ENCODE measurements around the gene INPP4B.

The INPP4B gene

DNA sequence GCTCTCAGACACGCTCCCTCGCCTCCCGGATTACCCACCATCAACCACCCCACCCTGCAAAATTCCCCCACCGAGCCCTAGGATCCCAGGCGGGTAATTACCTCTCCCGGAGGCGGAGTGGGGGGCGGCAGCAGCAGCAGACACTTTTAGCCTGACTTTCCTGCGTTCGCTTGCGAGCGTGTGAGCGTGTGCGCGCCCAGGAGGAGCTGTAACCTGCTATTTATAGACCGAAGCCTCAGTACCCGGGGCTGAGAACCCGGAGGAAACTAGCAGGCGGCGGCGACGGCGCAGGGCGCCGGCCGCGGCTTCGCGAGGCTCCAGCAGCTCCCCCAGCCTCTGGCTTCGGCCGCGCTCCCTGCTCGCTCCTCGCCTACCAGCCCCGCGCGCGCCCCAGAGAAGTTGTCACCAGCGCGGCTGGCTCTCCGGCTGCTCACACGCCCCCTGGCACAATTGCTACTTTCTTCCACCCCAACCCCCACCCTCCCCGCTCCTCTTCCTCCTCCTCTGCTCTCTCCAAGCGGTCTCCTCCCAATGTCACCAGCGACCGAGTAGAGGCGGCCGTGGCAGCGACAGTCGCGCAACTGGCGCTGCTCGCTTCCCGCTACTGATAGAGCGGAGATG lies at the start of gene INPP4B:
Gene INPP4B (minus strand): TSS at position 194 of the 621 bp plus-strand sequence.
- DNase-seq = peak; percentile 31

DNA sequence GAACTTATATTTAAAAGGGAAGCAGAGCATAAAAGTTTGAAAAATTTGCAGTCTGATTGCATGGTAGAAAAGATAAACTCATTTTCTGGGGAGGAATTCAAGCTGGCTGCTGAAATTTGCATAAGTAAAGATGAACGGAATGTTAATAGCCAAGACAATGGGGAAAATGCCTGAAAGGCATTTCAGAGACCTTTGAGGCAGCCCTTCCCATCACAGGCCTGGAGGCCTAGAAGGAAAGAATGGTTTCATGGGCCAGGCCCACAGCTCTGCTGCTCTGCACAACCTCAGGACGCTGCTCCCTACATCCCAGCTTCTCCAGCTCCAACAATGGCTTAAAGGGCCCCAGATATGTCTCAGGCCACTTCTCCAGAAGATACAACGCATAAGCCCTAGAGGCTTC lies 46.9 kb upstream of the INPP4B start:
- no peak for DNase-seq

DNA sequence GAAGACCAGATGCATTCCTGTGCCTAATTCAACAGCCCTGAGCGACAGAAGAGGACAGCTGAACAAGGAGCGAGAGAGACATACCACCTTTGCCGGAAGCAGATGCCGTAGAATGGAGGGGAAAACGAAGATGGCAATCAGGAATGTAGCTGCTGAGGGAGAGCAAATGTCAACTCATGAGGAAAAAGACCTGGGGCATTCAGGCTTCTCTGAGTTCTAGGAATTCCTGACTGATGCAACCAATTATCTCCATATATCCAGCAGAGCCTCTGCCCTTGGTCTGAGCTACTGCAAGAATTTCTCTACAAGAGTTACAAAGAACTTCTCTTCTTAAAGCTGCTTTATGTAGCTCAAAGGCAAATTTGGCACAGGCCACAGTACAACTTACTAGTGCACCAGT lies 40.5 kb upstream of the INPP4B start:
- no peak for DNase-seq

DNA sequence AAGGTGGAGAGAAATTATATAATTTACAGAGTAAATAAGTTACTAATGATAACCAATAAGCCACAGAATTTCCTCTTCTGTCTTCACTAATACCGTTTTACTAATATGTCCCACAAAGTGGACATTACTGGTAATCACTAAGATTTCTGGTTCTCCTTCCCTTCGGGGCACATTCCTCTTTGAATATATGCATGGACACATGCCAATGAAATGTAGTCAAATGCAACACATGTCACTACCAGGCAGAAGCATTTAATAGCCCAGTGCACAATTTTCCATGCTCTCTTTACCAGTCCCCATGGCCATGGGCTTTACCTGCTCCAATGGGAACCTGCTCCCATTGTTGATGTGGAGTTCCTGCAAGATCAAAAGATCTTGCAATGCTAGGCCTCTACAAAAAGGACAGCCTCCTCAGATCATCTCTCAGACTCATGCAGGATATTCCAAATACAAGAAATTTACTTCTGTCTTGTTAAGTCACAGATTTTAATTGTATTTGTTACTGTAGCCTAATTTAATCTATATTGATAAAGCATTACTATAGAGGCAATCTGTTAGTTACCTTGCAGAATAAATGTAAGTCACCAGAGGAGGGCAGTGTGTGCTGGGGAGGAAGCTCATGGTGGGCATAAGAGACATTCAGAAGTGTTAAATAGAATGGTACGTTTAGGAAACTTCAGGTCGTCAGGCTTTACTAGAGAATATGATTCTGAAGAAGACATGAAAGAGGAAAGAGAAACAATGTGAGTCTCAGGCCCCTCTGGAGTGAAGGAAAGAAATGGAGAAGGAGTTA lies 37.1 kb upstream of the INPP4B start:
- DNase-seq = no peak

DNA sequence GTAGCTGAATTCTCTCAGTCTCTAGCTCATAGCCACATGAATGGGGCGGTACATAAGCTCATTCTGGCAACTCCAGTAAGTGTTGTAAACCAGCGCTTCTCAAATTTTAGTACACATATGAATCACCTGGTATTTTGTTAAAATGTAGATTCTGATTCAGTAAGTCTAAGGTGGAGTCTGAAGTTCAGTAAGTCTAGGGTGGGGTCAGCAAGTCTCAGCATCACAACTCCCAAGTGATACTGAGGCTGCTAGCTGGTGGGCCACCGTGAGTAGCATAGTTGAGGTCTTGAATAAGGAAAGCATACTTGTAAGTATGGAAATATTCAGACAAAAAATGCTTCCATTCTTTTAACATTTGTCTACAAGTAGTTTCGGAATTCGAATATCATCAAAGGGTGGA lies 36.1 kb upstream of the INPP4B start:
- no peak for DNase-seq

DNA sequence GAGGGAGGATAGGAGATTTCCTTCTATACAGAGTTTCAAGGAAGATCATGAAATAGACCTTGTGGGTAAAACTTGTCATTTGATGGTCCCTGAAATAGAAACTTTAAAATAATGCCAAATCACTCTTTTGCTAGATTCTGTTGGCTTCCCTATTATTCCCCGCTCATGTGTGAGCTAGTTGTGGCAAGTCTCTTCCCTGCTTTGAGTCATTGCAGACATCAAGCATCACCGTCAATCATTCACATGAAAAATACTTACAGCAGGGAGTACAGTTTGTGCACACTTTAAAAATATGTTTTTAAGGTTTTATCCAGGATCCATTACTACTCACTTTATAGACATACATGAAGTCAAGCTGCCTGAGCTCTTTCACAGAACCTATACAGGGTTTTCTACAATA lies 35.2 kb upstream of the INPP4B start:
- DNase-seq = no peak

DNA sequence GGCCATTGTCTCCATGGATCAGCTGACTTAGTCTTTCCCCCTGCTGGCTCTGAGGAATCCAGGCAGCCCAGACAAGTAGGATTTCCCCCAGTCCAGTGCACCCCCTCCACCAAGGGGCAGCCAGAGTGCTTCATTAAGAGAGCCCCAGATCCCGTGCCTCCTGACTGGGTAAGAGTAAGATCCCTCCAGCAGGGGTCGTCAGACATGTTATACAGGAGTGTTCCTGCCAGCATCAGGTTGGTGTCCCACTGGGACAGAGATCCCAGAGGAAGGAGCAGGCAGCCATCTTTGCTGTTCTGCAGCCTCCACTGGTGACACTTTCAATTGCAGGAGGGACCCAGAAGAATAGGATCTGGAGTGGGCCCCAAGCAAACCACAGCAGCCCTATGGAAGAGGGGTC lies 29.0 kb upstream of the INPP4B start:
- no peak for DNase-seq

DNA sequence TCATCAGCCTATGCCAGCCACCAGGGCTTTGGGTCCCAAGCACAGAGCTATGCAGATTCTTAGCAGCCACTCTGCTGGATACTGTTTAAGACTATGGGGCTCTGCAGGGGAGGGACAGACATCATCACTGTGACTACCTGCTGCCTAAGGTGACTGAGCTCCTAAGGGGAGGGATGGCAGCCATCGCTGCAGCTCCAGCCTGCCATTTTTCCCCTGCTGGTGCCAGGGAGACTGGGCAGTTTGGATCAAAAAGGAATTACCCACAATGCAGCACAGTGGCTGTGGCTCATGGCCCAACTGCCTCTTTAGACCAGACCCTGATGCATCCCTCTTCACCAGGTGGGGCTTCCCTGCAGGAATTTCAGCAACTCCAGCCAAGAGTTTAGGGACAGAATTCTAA lies 28.6 kb upstream of the INPP4B start:
- DNase-seq = no peak

DNA sequence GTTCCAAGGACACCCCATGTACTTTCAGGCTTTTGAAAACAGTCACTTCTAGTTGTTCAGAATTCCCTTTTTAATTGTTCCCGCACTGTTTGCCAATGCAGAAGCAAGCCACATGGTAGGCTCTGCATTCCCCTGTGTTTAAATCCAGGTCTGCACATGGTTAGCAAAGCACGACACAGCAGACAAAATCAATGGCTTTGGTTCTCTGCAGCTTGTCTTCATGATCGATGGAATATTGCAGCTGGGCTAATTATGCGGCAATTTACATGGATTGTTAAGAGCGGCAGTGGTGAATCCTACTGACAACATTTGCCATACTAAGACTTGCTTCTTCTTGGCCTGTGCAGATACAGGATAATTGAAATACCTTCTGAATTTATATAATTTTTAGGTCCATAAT lies 20.6 kb upstream of the INPP4B start:
- DNase-seq = no peak

DNA sequence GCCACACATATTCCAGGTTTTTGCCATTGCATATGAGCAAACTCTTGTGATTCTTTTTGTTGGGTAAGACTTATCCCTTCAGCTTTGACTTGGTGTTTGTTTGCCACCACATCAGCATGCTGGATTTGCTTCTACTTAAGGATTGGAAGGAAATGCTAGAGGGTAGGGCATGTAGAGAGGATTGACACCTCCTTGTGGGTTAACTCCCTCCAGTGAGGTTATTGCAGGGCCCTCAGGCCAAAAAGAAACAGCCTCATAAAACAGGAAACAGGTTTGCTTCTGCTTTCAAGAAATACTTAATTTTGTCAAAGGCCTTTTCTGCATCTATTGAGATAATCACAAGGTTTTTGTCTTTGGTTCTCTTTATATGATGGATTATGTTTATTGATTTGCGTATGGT lies 15.2 kb upstream of the INPP4B start:
- DNase-seq = no peak

DNA sequence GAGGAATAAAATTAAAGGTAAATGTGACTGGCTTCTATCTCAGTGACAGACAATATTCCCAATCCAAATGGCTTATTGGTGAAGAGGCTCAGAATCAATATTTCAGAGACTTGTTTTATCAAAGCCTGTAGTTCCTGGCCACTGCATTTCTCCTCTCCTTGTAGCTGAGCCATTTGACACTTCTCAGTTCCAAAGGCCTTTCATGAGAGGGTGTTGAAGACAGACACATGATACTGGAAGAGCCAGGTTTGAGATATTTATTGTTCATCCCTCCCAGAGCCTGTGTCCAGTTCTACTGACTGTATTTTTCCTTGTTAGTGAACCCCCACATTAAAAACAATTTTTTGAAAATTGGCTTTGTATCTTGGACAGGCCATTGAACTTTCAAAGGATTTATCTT lies 12.9 kb upstream of the INPP4B start:
- DNase-seq = no peak

DNA sequence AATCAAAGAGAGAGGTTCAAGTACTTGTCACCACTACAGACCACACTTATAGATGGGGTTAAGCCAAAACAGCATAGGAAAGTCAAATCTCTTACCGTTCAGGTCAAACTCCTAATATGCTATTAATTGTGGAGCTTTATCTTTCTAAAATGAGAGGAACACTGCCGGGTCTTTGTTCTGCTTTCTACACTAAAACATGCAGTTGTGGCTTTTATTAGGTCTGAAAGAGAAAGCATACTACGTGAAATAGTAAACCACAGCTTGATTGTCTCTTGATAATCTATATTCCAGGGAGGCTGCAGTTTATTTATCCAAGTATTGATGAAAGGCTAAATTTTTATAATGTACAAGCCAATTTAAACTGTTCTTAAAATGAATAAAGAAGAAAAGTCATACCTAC lies 12.3 kb upstream of the INPP4B start:
- DNase-seq = no peak

DNA sequence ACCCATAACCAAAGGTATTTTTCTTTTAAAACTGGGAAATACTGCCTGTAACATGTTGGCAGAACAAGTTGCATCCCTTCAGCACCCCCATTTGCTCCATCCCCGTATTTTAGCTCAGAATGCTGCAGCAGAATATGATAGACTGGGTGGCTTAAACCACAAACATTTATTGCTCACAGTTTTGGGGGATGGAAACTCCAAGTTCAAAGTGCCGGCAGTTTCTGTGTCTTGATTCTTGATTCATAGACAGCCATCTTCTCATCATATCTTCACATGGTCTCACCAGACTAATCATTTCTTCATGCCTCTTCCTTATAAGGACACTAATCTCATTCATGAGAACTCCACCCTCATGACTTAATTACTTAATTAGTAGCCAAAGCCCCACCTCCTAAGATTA lies 10.5 kb upstream of the INPP4B start:
- DNase-seq = no peak

DNA sequence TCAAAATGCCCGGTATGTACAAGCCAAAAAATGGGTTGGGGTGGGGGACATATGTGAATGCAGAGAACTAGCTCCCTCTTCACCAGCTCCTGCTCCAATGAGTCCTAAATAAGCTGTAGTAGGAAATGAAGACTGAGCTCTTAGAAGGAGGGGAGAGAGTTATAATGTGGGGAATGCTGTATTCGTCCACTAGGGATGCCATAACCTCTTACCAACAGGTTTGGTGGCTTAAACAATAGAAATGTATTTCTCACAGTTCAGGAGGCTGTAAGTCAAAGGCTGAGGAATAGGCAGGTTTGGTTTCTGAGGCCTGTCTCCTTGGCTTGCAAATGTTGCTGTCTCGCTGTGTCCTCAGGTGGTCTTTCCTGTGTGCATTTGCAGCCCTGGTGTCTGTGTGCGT lies 4.4 kb upstream of the INPP4B start:
- no peak for DNase-seq

DNA sequence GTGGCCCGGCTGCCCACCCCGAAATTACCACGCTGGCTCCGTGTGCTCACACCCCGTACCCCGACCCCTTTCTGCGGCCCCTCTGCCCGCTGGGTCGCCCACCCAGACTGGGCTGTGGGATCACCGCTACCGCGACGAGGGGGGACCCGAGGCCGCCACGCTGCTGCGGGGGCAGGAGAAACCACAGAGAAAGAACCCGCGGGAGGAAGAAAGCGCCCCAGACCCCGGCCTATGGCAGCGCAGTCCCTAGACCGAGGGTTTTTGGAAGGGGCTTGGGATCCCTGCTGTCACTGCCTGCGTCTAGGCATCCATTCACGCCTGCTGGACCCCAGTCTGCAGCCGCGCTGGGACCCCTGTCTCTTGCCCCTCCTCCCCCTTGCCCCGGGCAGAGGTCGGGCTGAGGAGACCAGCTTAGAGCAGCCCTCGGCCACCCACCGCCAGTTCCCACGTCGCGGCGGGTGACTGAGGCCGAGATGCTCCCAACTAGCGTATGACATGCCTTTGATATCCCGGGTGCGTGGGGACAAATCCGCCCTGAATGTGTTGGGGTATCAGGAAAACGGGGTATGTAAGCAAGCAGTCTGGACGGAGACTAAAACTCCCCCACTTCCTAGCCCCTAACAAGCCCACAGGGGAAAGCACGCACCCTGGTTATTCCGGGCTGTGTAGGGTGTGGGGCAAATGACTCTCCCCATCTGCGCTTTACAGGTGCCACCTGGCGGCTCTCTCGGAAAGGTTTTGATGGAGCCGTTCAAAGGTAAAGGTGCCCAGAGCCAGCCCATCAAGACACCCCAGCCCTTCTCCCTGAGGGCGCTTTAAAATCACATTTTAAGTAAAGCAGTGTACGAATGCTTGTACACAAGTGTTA lies 862 bp upstream of the INPP4B start:
- peak; percentile 53 for DNase-seq

DNA sequence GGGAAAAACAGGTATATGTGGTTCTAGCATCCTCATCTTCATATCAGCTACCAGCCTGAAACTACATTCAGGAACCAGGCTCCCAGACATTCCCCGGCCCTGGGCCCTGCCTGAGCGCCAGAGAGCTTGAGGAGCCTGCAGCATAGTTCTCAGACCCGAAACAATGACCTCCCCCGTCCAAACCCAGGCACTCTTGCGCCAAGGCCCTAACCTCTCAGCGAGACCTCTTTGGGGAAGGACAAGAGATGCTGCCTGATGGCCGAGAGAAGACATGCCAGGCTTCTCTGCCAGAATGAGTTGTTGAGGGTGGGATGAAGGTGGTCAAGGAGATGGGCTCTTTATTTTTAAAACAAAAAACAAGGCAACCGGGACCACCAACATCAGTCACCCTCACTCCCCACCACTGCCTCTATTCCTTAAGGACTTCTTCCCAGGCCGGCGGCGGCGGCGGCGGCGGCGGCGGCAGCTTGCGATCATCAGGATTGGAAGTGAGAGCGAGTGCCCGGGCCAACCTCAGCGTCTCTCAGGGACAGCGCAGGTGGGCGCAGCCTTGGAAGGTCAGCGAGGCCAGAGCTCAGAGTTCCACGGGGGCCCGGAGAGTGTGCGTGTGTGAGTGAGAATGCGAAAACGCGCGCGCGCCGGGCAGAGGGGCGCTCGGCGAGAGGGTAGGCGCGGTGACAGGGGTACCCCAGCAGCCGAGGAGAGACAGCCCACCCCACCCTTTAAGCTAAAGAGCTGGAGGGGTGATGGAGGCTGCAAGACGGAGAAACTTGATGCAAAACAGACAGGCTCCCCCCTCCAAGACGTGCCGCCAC lies 601 bp downstream of the INPP4B start:
- no peak for DNase-seq

DNA sequence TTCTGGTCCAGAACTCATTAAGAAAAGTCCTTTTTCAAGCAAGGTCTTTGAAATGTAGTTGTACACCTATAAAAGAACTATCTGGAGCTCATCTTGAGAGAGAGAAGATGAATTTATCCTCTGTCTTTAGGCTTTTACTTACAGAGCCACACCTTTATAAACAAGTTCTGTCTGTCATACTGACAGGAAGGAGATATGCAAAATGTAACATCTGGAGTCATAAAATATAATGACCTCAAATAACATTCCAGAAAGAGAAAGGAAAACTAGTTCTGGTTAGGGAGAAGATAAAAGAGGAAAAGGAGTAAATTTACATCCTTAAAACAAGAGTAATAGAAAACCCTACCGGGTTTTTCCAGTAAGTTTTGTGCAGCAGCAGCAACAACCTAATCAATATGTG lies 1.3 kb downstream of the INPP4B start:
- no peak for DNase-seq

DNA sequence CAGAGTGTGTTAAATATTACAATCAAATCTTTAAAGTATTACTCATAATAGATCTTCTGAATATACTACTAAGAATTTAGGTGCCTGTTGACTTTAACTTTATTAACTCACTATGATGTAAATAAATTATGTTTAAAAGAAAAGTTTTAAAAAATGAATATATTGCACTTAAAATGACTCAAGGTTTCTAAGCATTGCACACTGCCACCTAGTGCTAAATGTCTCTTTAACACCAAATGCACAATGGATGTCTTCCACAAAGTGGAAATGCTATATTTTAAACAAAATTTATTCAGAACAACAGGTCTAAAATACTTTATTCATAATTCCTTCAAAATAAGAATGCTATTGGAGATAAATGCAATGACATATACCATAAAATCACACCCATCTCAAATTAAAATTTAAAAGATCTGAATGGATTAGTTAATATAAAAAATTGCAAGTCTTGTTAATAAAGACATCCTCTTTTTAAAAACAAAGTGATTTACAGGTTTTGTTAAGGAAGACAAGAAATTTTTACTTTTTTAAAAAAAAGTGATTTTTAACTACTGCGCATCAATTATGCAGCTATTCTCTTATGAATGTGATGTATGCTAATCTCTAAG lies 5.5 kb downstream of the INPP4B start:
- no peak for DNase-seq

DNA sequence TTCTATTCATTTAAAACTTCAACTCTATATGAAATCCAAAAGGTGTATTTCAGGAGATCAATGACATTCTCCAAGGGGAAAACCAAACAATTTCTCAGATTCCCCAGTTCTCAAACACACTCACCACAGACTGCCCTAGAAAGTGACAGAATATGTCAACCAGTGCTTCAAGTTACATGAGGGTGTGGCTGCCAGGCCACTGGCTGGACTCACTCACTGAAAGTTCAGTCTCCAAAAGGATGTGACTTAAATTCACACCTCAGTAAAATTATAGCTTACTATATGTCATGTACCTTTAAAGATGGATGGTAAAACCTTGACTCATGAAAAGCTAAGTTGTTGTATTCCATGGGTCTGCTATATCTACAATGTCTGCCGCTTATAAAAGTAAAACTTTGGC lies 7.3 kb downstream of the INPP4B start:
- DNase-seq = no peak

DNA sequence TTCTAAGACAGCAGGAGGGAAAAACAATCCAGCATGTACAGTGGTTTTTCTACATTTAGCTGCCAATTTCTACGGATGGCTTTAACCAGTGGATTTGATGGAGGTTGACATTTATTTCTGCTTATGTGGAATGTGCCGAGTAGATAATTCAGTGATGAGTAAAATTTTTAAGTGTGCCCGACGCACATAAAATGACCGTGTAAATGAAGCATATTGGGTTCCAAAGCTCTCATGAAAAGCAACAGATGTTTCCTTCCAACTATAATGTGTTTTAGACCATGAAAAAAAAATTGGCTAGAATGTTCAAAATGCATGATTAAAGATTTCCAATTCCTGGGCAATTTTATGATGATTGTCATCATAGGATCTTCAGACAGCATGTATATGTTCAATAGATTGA lies 14.1 kb downstream of the INPP4B start:
- DNase-seq = no peak

DNA sequence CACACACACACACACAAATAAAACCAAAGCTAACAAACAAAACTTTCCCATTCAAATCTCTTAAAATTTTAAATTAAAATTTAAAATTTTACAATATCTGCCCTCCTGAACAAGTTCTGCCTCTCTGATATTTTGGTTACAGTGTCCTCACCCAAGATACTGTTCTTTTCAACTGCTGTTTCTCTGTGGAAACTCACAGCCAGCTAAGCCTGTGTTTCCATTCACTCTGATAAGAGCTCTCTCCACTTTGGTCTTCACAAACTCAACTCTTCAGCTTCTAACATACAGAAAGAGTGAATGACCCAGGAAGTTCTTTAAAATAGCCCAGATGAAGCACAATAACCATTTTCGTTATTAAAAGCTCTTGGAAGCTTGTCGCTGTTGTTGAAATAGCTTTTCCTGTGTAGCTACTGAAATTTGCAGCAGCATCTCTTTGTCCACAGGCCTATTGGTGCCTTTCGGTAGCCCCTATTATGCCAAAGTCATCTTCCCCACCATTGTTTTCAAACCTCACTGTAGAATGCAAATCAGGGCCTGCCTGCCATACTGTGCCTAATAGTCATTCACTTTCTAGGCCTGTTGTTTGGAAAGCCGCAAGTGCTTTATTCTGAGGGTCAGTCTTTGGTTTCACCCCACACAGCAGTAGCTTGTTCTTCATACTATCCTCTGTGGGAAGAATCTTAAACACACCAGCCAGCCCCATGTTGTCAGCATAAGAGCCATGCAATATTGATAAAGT lies 19.4 kb downstream of the INPP4B start:
- no peak for DNase-seq

DNA sequence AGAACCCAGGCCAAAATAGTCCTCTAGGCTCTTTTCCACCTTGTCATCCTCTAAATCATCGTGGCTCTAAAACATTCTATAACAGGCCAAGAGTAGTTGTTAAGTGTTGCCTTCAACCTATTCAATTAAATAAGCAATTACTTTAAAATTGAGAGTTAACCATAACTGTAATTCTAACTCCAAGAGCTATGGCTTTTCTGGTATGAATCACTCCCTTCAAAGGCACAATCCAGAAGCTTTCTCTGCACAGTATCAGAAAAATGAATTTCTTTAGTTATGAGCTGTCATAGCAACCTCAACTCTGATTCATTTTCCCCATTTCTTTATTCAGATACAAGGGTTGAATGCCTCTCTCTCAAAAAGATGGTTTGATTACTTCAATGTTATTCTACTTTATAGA lies 21.7 kb downstream of the INPP4B start:
- no peak for DNase-seq
